Mesothelial cell of epicardium (in vitro differentiated cells): ENCODE measurements around the gene ATP2A2. TPM values are rescaled to one million over a fixed set of nuclear protein-coding genes. Genes with fewer than 3 reads are reported as not detected.
A peak's percentile ranks its signal among the peaks of the same experiment; 100 is the strongest.

ENCODE experiments used
- DNase-seq, 2 experiments: peaks; one replicate each; pipeline ENCODE4 v3.0.0; 2021; ENCODE audit warnings: low spot score in 2 of 2; ENCODE audit not compliant: unreplicated experiment in 2 of 2
- H3K27ac Mint-ChIP-seq: 2 replicates; pipeline ENCODE4 v1.8.0; 2021; ENCODE audit warnings: mixed read lengths
- H3K27me3 Mint-ChIP-seq: 2 replicates; pipeline ENCODE4 v1.8.0; 2021; ENCODE audit warnings: low read depth, mixed read lengths
- H3K36me3 Mint-ChIP-seq: 2 replicates; pipeline ENCODE4 v1.8.0; 2021; ENCODE audit warnings: mixed read lengths
- H3K4me1 Mint-ChIP-seq: 2 replicates; pipeline ENCODE4 v1.8.0; 2021; ENCODE audit warnings: mixed read lengths
- H3K4me3 Mint-ChIP-seq: 2 replicates; pipeline ENCODE4 v1.8.0; 2021; ENCODE audit warnings: mild to moderate bottlenecking, moderate library complexity, mixed read lengths
- H3K9me3 Mint-ChIP-seq: 2 replicates; pipeline ENCODE4 v1.8.0; 2021; ENCODE audit warnings: mixed read lengths
- total RNA-seq: library from RNA; stranded (reverse); gene quantifications from 3 replicates; pipeline ENCODE4 v1.2.1, GENCODE V29; 2021
- TF ChIP-seq, protein P1 (sequence below): fragments of 200-600 bp; sonication (generic); IDR thresholded peaks from one replicate; pipeline ENCODE4 v1.5.0; 2021; ENCODE audit warnings: antibody characterized with exemption; ENCODE audit not compliant: unreplicated experiment

ATP2A2 gene
- total RNA-seq, 1 donor from 2014 or later = 186 TPM

DNA sequence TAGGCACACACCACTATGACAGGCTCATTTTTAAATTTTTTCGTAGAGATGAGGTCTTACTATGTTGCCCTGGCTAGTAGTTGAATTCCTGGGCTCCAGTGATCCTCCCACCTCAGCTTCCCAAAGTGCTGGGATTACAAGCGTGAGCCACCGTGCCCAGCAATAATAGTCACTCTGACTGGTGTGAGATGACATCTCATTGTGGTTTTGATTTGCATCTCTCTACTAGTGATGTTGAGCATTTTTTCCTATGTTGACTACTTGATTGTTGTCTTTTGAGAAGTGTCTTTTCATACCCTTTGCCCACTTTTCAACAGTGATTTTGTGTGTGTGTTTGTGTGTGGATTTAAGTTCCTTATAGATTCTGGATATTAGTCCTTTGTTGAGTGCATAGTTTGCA lies 26.3 kb downstream of the ATP2A2 start:
- H3K27me3 Mint-ChIP-seq = no peaks in the 10 kb centered on the region
- H3K4me1 Mint-ChIP-seq = peaks cover 6% of the 10 kb centered on the region
- TF ChIP-seq, protein P1, sequence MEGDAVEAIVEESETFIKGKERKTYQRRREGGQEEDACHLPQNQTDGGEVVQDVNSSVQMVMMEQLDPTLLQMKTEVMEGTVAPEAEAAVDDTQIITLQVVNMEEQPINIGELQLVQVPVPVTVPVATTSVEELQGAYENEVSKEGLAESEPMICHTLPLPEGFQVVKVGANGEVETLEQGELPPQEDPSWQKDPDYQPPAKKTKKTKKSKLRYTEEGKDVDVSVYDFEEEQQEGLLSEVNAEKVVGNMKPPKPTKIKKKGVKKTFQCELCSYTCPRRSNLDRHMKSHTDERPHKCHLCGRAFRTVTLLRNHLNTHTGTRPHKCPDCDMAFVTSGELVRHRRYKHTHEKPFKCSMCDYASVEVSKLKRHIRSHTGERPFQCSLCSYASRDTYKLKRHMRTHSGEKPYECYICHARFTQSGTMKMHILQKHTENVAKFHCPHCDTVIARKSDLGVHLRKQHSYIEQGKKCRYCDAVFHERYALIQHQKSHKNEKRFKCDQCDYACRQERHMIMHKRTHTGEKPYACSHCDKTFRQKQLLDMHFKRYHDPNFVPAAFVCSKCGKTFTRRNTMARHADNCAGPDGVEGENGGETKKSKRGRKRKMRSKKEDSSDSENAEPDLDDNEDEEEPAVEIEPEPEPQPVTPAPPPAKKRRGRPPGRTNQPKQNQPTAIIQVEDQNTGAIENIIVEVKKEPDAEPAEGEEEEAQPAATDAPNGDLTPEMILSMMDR = no peak
- peaks cover 4% of the 10 kb centered on the region for H3K9me3 Mint-ChIP-seq
- DNase-seq = no peak
- H3K4me3 Mint-ChIP-seq = no peak overlapping the region
- peak overlapping the region; percentile 3 for H3K27ac Mint-ChIP-seq
- H3K36me3 Mint-ChIP-seq = peaks cover 42% of the 10 kb centered on the region

DNA sequence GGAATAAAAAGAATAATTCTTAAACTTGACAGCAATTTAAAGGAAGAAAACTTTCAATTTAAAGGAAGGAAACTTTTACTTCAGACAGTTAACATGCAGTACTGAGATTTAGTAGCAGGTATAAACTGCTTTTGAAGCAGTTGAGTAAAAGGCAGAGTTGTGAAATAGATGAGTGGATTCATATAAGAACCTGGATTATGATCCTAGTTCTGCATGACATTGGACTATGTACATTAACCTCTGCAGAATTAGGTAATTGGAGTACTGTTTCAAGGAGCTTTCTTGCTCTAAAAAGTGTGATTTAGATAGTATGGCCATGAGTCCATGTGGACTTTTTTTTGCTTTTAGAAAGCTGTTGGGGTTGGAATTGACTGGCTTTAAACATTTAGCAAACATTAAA lies 29.7 kb downstream of the ATP2A2 start:
- Mint-ChIP-seq H3K27ac (no peak overlapping the region), H3K36me3 (peaks cover 41% of the 10 kb centered on the region)

DNA sequence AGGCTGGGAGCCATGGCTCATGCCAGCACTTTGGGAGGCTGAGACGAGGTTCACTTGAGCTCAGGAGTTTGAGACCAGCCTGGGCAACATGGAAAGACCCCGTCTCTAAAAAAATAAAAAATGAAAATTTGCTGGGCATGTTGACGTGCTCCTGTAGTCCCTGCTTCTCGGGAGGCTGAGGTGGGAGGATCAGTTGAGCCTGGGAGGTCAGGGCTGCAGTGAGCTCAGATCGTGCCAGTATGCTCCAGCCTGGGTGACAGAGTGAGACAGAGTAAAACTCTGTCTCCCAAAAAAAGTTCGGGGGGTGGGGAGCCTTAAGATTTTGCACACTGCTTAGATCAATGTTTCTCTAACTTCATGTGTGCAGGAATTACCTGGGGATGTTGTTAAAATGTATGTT lies 30.9 kb downstream of the ATP2A2 start:
- no peak for DNase-seq
- no peak overlapping the region for H3K4me3 Mint-ChIP-seq
- no peak overlapping the region for H3K27ac Mint-ChIP-seq
- no peaks in the 10 kb centered on the region for H3K9me3 Mint-ChIP-seq
- peaks cover 7% of the 10 kb centered on the region for H3K4me1 Mint-ChIP-seq
- TF ChIP-seq, protein P1 = no peak
- H3K27me3 Mint-ChIP-seq = no peaks in the 10 kb centered on the region
- H3K36me3 Mint-ChIP-seq = peaks cover 35% of the 10 kb centered on the region

More for the DNA sequence above, 29.7 kb downstream of the ATP2A2 start:
- Mint-ChIP-seq H3K9me3 (peaks cover under 1% of the 10 kb centered on the region), H3K27me3 (no peaks in the 10 kb centered on the region), H3K4me3 (no peak overlapping the region), H3K4me1 (peaks cover 3% of the 10 kb centered on the region)
- no peak for DNase-seq
- TF ChIP-seq, protein P1 = no peak

DNA sequence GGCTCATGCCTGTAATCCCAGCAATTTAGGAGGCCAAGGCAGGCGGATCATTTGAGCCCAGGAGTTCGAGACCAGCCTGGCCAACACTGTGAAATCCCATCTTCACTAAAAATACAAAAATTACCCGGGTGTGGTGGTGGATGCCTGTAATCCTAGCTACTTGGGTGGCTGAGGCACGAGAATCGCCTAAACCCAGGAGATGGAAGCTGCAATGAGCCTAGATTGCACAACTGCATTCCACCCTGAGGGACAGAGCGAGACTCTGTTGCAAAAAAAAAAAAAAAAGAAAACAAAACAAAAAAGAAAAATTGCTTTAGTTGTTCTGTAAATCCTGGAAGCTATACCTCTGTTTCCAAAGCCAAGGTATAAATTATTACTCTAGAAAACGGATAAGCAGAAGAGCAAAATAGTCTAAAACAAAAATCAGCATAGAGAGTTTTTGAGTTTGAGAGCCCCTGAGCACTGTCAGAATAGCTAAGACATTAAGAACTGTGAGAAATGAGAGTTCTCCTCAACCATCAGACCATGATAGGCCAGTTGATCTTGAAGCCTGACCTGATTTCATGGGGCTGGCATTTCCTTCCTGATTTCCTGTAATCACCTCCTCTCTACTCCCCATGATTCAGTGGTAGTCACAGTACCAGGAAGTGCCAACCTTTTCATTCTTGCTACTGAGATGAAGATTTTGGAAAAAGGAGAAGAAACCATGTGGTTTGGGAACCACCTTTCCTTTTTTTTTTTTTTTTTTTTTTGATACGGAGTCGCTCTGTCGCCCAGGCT lies 31.7 kb downstream of the ATP2A2 start:
- H3K4me1 Mint-ChIP-seq = peaks cover 7% of the 10 kb centered on the region
- peak overlapping the region; percentile 79 for H3K27ac Mint-ChIP-seq
- no peak overlapping the region for H3K4me3 Mint-ChIP-seq
- no peaks in the 10 kb centered on the region for H3K27me3 Mint-ChIP-seq
- DNase-seq = no peak
- H3K36me3 Mint-ChIP-seq = peaks cover 32% of the 10 kb centered on the region
- TF ChIP-seq, protein P1 = no peak
- H3K9me3 Mint-ChIP-seq = no peaks in the 10 kb centered on the region

DNA sequence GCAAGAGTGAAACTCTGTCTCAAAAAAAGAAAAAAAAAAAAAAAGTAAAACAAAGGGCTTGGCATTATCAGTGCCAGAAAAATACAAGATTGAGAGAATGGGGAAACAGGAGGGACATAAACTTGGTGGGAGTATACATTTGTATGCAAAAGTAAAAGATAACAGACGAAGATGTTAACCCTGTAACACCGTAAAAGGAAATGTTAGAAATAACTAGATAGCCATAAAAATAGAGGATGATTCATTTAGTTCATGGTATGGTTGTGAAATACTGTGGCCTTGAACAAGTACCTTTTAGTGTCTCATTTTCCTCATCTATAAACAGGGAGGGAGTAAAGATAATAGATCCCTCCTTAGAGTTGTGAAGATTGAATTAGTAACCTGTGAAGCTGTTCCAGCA lies 33.3 kb downstream of the ATP2A2 start:
- no peak for DNase-seq
- Mint-ChIP-seq H3K36me3 (peaks cover 30% of the 10 kb centered on the region), H3K27me3 (no peaks in the 10 kb centered on the region), H3K4me1 (peaks cover 7% of the 10 kb centered on the region), H3K4me3 (no peak overlapping the region), H3K27ac (peak overlapping the region; percentile 22), H3K9me3 (no peaks in the 10 kb centered on the region)
- TF ChIP-seq, protein P1 = no peak

DNA sequence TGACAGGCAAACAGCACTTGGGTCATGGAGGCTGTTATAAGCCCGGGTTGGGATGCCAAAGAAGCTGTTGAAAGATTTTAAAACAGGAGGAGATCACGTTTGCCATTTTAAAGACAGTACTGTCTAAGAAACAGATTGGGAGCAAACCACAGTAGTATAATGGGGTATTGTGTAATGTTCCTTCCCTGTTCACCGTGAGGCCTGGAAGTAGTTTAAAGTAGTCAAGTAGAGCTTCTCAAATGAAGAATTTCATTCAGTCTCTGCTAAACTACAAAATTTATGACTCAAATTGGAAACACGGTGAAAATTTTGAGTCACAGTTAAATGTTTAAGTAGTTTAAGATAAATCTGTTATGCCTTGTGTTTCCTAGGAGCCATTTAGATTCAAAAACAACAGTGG lies 35.8 kb downstream of the ATP2A2 start:
- H3K36me3 Mint-ChIP-seq = peaks cover 25% of the 10 kb centered on the region
- TF ChIP-seq, protein P1 = no peak
- H3K4me1 Mint-ChIP-seq = peaks cover 7% of the 10 kb centered on the region
- H3K27ac Mint-ChIP-seq = peak overlapping the region; percentile 28
- no peak overlapping the region for H3K4me3 Mint-ChIP-seq
- H3K9me3 Mint-ChIP-seq = no peaks in the 10 kb centered on the region
- DNase-seq = no peak
- no peaks in the 10 kb centered on the region for H3K27me3 Mint-ChIP-seq
